ENCODE measurements around the gene CPZ. TPM values are rescaled to one million over a fixed set of nuclear protein-coding genes. Genes with fewer than 3 reads are reported as not detected.

CPZ gene
- total and polyA plus RNA-seq, 10 of the 15 experiments (the other 5 are each of a cell fraction or from before 2014, with no cell fraction given) = not detected

DNA sequence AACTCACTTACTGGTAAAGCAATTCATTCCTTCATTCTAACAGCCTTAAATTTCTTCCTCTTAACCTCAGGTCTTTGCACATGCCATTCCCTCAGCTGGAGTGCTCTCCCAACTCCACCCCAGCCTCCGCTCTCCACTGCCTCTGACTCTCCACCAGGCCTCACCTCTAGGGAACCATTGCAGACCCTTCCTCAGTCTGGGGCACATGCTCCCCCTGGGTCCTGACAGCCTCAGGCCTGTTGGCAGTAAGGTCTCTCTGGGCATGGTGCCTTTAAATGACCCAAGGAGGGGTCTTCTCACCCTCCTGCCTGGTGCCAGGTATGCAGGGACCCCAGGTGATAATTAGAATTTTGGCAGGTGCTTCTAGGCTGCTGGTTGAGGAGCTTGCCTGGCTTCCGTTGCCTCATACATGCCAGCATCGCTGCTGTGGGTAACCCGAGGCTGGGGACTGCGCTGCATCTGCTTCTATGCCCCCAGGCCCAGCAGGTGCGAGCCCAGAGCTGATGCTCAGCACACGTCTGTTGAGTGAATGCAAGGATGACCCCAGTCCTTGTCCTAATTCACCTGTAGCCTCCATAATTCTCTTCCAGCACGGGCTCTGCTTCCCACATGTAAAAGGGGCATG is 39.9 kb upstream of the CPZ start (continued):
- TF ChIP-seq RFX5 (IDR thresholded peaks at IDR 0.05; ENCODE audit: low read depth, low read length) (no peak), NRF1 (conservative IDR thresholded peaks at IDR 0.05; ENCODE audit: low read depth, low read length) (no peak), BCL11A (IDR thresholded peaks at IDR 0.05; ENCODE audit: low read depth, low read length) (no peak), POU2F2 (IDR thresholded peaks at IDR 0.05; ENCODE audit: borderline replicate concordance, low read depth, low read length) (no peak)

- Histone ChIP-seq H3K4me1 (ENCODE audit: control insufficient read depth, insufficient read depth, low read length) (no peaks in the 10 kb centered on the region), H3K9me3 (replicated peaks; ENCODE audit: control insufficient read depth, insufficient read depth, low read length) (no peaks in the 10 kb centered on the region), H3K4me2 (ENCODE audit: control insufficient read depth, insufficient read depth) (no peak overlapping the region), H3K27me3 (replicated peaks in 1 of 2; ENCODE audit: control insufficient read depth in 2 of 2, insufficient read depth in 2 of 2, low read length in 1 of 2) (no peaks in the 10 kb centered on the region; a peak in 1 of 4 replicates), H3K79me2 (ENCODE audit: control insufficient read depth, insufficient read depth, low read length) (no peaks in the 10 kb centered on the region), H3K4me3 (no peak overlapping the region), H3K27ac (ENCODE audit: control insufficient read depth, insufficient read depth) (no peak overlapping the region), H3K36me3 (ENCODE audit: control insufficient read depth in 2 of 2, insufficient read depth in 2 of 2, low read length in 1 of 2) (no peaks in the 10 kb centered on the region), H4K20me1 (ENCODE audit: control insufficient read depth, insufficient read depth) (no peaks in the 10 kb centered on the region), H2AFZ (ENCODE audit: control insufficient read depth, low read depth, low read length) (no peak overlapping the region), H3K9ac (ENCODE audit: control insufficient read depth, insufficient read depth, low read length) (no peak overlapping the region)
- no peak for DNase-seq (ENCODE audit: low read depth, low spot score)
- RAD21 ChIA-PET (ENCODE audit: unreplicated experiment) = interaction anchor here (0.6 kb wide), 1 partner anchor 45 kb away, joined by 3 read pairs; no protein-coding TSS in a partner anchor
- SMC1A ChIA-PET (ENCODE audit: uncharacterized antibody, unreplicated experiment) = no interaction called here
- POLR2A ChIA-PET = no interaction called here
- BruUV-seq (replicated peaks) = no TSS peak
- in situ Hi-C loops (cut with MboI) (no loop called here), intact Hi-C loops (cut with micrococcal nuclease; ENCODE audit: unreplicated experiment) (no loop called here)
- WGBS (ENCODE audit: insufficient coverage, insufficient replicate concordance, low lambda C conversion rate, missing lambda C conversion rate) = 54% methylated on average over 8 of the region's 8 CpGs
- no peak for FAIRE-seq
- CTCF ChIA-PET = no interaction called here
- TF ChIP-seq KAT2A (conservative IDR thresholded peaks at IDR 0.05; ENCODE audit: control insufficient read depth, low read depth, low read length) (no peak), BMI1 (IDR thresholded peaks at IDR 0.05; ENCODE audit: borderline replicate concordance) (no peak), HCFC1 (IDR thresholded peaks at IDR 0.05; ENCODE audit: low read length) (no peak), CBX5 (IDR thresholded peaks at IDR 0.05; ENCODE audit: low read depth) (no peak), ASH2L (IDR thresholded peaks at IDR 0.05; ENCODE audit: borderline replicate concordance, low read depth) (no peak), TCF3 (IDR thresholded peaks at IDR 0.05; ENCODE audit: borderline replicate concordance, insufficient read depth, low read depth, low read length) (no peak), SUZ12 (IDR thresholded peaks at IDR 0.05; ENCODE audit: unreplicated experiment) (no peak), KLF5 (IDR thresholded peaks at IDR 0.05; ENCODE audit: partially characterized antibody) (no peak), JUNB (IDR thresholded peaks at IDR 0.05) (no peak), DPF2 (IDR thresholded peaks at IDR 0.05) (no peak), SIX5 (IDR thresholded peaks at IDR 0.05; ENCODE audit: low read depth, low read length, severe bottlenecking) (no peak), GATAD2B (conservative IDR thresholded peaks at IDR 0.05; ENCODE audit: low read depth) (no peak), NRF1 (conservative IDR thresholded peaks at IDR 0.05; ENCODE audit: low read depth, low read length) (no peak), ZNF274 (IDR thresholded peaks at IDR 0.05; ENCODE audit: insufficient read depth, insufficient read length) (no peak), CREB1 (IDR thresholded peaks at IDR 0.05; ENCODE audit: low read depth) (no peak)
- TF ChIP-seq, protein P1, sequence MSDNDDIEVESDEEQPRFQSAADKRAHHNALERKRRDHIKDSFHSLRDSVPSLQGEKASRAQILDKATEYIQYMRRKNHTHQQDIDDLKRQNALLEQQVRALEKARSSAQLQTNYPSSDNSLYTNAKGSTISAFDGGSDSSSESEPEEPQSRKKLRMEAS (IDR thresholded peaks at IDR 0.05; ENCODE audit: low read depth, low read length) = no peak
- no peak for ATAC-seq
Measured at GRCh38 chr4:8553216-8553615, 39.3 kb upstream of the CPZ start.

Measured in GM12878 (cell line).